Lung microvascular endothelial cell (primary cell): Measurements from ENCODE around the gene CYLD. TPM values are rescaled to one million over a fixed set of nuclear protein-coding genes. Genes with fewer than 3 reads are reported as not detected.

ENCODE experiments used
- DNase-seq, 2 donors: peaks; one replicate each; pipeline versions ENCODE4 v3.0.0 to v3.0.0-alpha.2; 2010; ENCODE audit warnings: low read depth in 2 of 2
- total RNA-seq: library from RNA; depleted of rRNA; stranded (reverse); fragments of >200 nt; gene quantifications from 2 replicates; pipeline ENCODE4 v1.2.1, GENCODE V29; 2014

The CYLD gene
- total RNA-seq, 1 donor from 2014 or later = 32.1 TPM

DNA sequence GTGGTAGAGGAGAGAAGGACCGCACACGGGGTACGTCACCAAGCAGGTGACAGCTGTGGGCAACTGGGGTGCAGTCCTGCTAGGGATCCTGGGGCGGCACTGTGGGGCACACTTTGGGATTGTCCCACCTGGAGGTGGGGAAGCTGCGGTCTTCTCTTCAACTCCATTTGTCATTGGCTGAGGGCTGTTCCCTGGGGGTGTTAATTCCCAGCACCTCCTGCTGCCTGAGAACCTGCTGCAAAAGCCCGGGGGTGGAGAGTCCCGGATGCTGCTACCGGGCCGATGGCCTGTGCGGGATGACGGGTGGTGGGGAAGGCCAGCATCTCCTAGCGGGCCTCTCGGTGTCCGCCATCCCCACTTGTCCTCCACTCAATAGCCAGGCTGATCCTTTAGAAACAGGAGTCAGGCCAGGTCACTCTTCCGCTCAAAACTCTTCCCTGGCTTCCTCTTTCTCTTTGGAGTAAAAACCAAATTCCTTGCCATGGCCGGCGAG is 100.2 kb downstream of the CYLD start:
- DNase-seq = no peak

DNA sequence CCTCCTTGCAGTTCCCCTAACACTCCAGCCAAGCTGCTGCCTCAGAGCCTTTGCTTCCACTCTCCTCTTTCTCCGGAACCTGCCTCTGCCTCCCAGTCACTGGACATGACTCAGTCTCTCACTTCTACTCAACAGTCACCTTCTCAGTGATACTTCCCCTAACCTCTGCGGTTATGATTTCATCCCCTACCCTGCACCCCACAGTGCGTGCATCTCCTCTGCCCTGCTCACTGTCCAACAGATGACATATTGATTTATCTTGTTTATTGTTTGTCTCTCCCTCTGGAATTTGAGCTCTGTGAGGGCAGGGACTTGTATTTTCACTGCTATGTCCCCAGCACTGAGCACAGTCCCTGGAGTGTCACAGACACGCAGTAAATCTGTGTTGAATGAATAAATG is 100.7 kb downstream of the CYLD start:
- DNase-seq = no peak

DNA sequence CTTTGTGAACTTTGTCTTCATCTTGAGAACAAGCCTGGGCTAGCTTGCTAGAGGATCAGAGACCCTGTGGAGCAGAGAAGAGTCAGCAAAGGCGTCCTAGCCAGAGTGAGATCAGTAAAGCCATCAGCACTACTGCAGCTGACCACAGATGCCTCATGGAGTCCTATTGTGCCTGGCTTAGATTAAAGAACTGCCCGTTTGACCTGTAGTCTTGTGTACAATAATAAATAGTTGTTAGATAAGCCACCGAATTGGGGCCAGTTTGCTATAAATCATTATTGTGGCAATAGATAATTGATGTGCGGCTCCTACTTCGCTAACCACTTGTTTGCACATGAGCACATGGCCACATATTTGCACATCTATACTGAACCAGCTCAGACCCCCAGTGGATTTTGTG is 103.0 kb downstream of the CYLD start:
- DNase-seq = no peak

DNA sequence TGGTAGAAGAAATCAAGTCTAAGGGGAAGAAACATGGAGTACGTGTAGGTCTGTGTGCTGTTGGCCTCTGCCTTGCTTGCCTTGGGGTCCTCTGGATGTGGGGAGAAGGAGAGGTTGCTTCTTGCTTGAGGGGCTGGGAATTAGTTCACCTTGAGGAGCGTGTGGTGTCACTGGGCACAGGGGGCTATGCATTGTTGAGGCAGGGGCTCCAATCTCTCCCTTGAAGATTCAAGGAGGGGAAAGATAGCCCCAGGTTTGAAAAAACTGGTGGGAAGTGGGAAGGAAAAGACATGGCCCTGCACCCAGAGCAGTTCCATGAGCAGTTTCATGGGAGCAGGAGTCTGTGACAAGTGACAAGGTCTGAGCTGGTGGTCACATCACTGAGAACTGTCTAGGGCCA is 103.4 kb downstream of the CYLD start:
- no peak for DNase-seq

DNA sequence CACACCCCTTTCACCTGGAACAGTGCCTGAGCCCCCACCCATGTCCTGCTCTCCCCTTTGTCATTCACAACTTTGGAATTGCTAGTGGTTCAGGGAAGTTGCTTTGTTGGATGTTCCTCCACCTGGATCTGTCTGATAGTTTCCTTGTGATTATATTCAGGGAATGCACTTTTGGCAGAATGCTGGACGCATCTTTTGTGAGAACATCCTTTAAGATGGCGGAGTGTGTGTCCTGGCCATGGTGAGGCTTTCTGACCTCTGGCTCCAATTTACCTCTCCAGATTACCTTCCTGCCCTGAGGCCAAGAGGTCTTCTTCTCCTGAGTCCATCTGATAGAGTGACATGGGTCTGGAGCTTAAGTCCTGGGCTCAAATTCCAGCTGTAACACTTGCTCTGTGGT is 104.6 kb downstream of the CYLD start:
- no peak for DNase-seq

DNA sequence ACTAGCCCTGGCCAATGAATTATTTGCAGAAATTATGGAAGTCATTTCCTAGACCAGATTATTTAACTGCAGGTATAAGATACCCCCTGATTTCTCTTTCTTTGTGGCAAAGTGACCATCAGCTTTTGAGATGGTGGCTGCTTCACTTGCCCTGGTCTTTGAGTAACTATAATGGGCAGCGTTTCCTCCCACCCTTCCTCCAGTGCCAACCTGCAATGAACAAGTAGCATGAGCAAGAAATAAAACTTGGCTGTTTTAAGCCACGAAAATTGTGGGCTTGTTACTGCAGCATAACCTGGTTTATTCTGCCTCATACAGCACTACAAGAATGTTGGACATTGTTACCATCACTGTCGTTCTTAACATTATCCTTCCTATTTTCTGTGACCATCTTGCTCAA is 105.3 kb downstream of the CYLD start:
- no peak for DNase-seq

DNA sequence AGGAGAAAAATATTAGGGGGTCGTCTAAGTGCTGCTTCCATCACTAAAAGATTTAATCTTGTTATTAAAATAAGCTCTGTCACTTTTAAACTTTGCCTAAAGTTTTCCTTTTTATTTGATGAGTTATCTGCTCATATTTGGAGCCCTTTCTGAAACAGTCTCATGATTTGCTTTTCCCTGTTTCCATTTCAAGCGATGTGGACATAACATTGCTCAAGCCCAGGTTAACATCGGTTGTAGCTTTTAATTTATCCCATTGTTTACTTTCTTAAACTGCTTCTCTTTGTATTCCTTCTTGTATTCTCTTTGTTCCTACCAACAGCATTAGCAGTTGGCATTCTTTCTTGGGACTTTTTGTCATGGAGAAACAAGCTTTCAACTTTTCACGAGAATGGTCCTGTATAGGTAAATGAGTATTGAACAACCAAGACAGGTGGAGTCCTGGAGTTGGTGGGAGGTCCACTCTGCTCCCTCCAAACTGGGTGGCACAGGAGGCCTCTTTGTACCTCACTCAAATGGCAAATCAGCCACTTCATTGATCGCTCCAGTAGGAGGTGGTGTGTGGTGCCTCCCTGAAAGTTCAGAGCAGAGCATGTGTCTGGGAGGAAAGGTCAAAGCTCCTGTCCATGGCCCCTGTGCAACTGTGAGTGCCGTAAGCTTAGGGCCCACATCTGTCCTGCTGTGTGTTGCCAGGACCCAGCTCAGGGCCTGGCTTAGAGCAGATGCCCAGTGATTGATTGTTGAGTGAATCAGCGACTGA is 107.0 kb downstream of the CYLD start:
- no peak for DNase-seq

Other genes with a start within 250 kb of the CYLD start
- under 0.01 TPM in 2 replicates for gene NKD1, start 193.7 kb upstream of the CYLD start, total RNA-seq
- under 0.01 and 0.20 TPM in 2 replicates for gene SNX20, start 60.8 kb upstream of the CYLD start, total RNA-seq
- gene NOD2, start 48.5 kb upstream of the CYLD start, total RNA-seq = 0.60 and 0.65 TPM in 2 replicates